Mesendoderm (in vitro differentiated cells): ENCODE data around the gene PTF1A.

Experiments
- DNase-seq: peaks from one replicate; pipeline ENCODE4 v3.0.0; 2013
- H2AK5ac ChIP-seq: 2 replicates; pipeline ENCODE4 v1.6.1; 2013; ENCODE audit warnings: low read length, inconsistent platforms
- H2BK120ac ChIP-seq: 2 replicates; pipeline ENCODE4 v1.6.1; 2013; ENCODE audit warnings: low read depth, mild to moderate bottlenecking, low read length, moderate library complexity, mixed read lengths
- H2BK15ac ChIP-seq: replicated peaks from 2 replicates; pipeline ENCODE4 v1.6.1; 2013; ENCODE audit warnings: low read depth, mild to moderate bottlenecking, moderate library complexity
- H2BK5ac ChIP-seq: 2 replicates; pipeline ENCODE4 v1.6.1; 2013; ENCODE audit warnings: low read length, inconsistent platforms
- H3K18ac ChIP-seq: 2 replicates; pipeline ENCODE4 v1.6.1; 2013; ENCODE audit warnings: mild to moderate bottlenecking, low read length, mixed read lengths
- H3K23ac ChIP-seq: one replicate; pipeline ENCODE4 v1.6.1; 2013; ENCODE audit warnings: low read length
- H3K27ac ChIP-seq: 2 replicates; pipeline ENCODE4 v1.5.1; 2013; ENCODE audit warnings: low read depth, mild to moderate bottlenecking, inconsistent platforms, low read length, moderate library complexity
- H3K27me3 ChIP-seq: 2 replicates; pipeline ENCODE4 v1.6.1; 2013; ENCODE audit warnings: low read length, control low read depth, mild to moderate bottlenecking, inconsistent platforms; ENCODE audit not compliant: insufficient read depth, poor library complexity
- H3K36me3 ChIP-seq: 2 replicates; pipeline ENCODE4 v1.6.1; 2013; ENCODE audit warnings: low read length, inconsistent platforms; ENCODE audit not compliant: control insufficient read depth, insufficient read depth
- H3K4ac ChIP-seq: one replicate; pipeline ENCODE4 v1.6.1; 2013; ENCODE audit warnings: low read depth, mild to moderate bottlenecking, low read length, moderate library complexity
- H3K4me1 ChIP-seq: 2 replicates; pipeline ENCODE4 v1.6.1; 2013; ENCODE audit warnings: low read depth, low read length, inconsistent platforms; ENCODE audit not compliant: control insufficient read depth
- H3K4me2 ChIP-seq: 2 replicates; pipeline ENCODE4 v1.6.1; 2013; ENCODE audit warnings: low read length
- H3K4me3 ChIP-seq: 2 replicates; pipeline ENCODE4 v1.5.1; 2013; ENCODE audit warnings: mild to moderate bottlenecking, low read length
- H3K56ac ChIP-seq: one replicate; pipeline ENCODE4 v1.6.1; 2013; ENCODE audit warnings: low read length
- H3K79me1 ChIP-seq: 2 replicates; pipeline ENCODE4 v1.6.1; 2013; ENCODE audit warnings: low read length, inconsistent platforms
- H3K79me2 ChIP-seq: 2 replicates; pipeline ENCODE4 v1.6.1; 2013; ENCODE audit warnings: mild to moderate bottlenecking, low read length; ENCODE audit not compliant: control insufficient read depth, insufficient read depth
- H3K9ac ChIP-seq: 2 replicates; pipeline ENCODE4 v1.6.1; 2013; ENCODE audit warnings: low read length, inconsistent platforms
- H4K5ac ChIP-seq: one replicate; pipeline ENCODE4 v1.6.1; 2013; ENCODE audit warnings: low read length
- H4K8ac ChIP-seq: one replicate; pipeline ENCODE4 v1.6.1; 2013; ENCODE audit warnings: low read depth, mild to moderate bottlenecking, control low read depth, low read length, moderate library complexity
- whole genome bisulfite sequencing: extraction: QIAGEN DNeasy Blood & Tissue Kit; methylation state at CpG from one replicate; pipeline ENCODE4 v1.1.7; 2013; ENCODE audit warnings: low lambda C conversion rate, missing lambda C conversion rate; ENCODE audit not compliant: insufficient coverage; ENCODE audit errors: extremely low coverage; 5-methylcytosine and 5-hydroxymethylcytosine counted together

PTF1A gene

GRCh38 chr10:23174074-23174976 is 17.8 kb upstream of the PTF1A start:
- Histone ChIP-seq H3K23ac (no peak overlapping the region), H3K56ac (no peak overlapping the region), H2AK5ac (no peak overlapping the region), H3K36me3 (no peaks in the 10 kb centered on the region), H3K18ac (no peak overlapping the region), H2BK5ac (no peak overlapping the region), H3K27me3 (peaks cover 70% of the 10 kb centered on the region), H3K4me3 (no peak overlapping the region), H3K9ac (no peak overlapping the region), H3K4ac (no peak overlapping the region), H3K27ac (no peak overlapping the region), H3K79me1 (no peaks in the 10 kb centered on the region), H4K5ac (no peak overlapping the region), H3K4me2 (peak overlapping the region; percentile 56), H3K4me1 (no peaks in the 10 kb centered on the region), H4K8ac (no peak overlapping the region), H2BK120ac (no peak overlapping the region), H3K79me2 (no peaks in the 10 kb centered on the region), H2BK15ac (no peak overlapping the region)
- no peak for DNase-seq
- WGBS, result no CpG with 5 or more reads among the region's 88 CpGs

DNA sequence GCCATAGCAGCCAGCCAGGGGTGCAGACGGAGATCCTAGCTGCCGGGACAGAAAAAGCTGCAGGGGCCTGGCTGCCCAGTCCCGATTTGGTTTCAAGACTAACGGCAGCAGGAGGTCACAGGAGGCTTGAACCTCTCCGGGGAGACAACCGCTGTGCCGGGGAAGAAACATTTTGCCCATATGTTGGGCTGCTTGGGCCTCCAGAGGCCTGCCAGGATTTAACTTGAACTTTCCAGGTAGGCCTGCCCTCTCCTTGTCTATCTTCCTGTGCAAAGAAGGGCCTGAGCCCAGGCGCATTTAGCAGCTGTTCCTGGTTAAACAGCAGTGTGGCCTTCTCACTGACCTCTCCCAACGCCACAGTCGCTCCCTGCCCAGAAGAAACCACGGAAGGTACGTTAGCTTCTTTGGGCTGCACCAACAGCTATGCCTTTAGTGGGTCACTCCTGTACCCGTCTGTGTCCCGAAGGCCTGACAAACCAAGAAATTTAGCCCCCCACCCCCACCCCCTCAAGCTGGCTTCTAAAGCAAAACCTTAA is 17.1 kb upstream of the PTF1A start:
- no peak overlapping the region for H3K18ac ChIP-seq
- no peak overlapping the region for H3K27ac ChIP-seq
- H2BK5ac ChIP-seq, result no peak overlapping the region
- H3K79me2 ChIP-seq, result no peaks in the 10 kb centered on the region
- no peak overlapping the region for H4K5ac ChIP-seq
- no CpG with 5 or more reads among the region's 14 CpGs for WGBS
- peaks cover 68% of the 10 kb centered on the region for H3K27me3 ChIP-seq
- H3K56ac ChIP-seq, result no peak overlapping the region
- H2BK15ac ChIP-seq, result no peak overlapping the region
- no peak overlapping the region for H3K4me2 ChIP-seq
- no peak overlapping the region for H3K4me3 ChIP-seq
- no peak overlapping the region for H3K9ac ChIP-seq
- H2AK5ac ChIP-seq, result no peak overlapping the region
- H2BK120ac ChIP-seq, result no peak overlapping the region
- H3K23ac ChIP-seq, result no peak overlapping the region
- no peak overlapping the region for H3K4ac ChIP-seq
- H3K36me3 ChIP-seq, result no peaks in the 10 kb centered on the region
- H3K4me1 ChIP-seq, result no peaks in the 10 kb centered on the region
- DNase-seq, result no peak
- no peaks in the 10 kb centered on the region for H3K79me1 ChIP-seq
- H4K8ac ChIP-seq, result no peak overlapping the region

GRCh38 chr10:23186178-23186577 is 5.9 kb upstream of the PTF1A start:
- no peak for DNase-seq
- H3K27ac ChIP-seq, result no peak overlapping the region
- H3K4me1 ChIP-seq, result no peaks in the 10 kb centered on the region
- no peak overlapping the region for H3K4me3 ChIP-seq
- no peak overlapping the region for H2BK15ac ChIP-seq
- H3K23ac ChIP-seq, result no peak overlapping the region
- no peak overlapping the region for H3K56ac ChIP-seq
- H4K5ac ChIP-seq, result no peak overlapping the region
- H3K9ac ChIP-seq, result no peak overlapping the region
- no peak overlapping the region for H3K4me2 ChIP-seq
- H3K18ac ChIP-seq, result no peak overlapping the region
- no peaks in the 10 kb centered on the region for H3K36me3 ChIP-seq
- H3K79me1 ChIP-seq, result no peaks in the 10 kb centered on the region
- no peak overlapping the region for H4K8ac ChIP-seq
- no peak overlapping the region for H2BK5ac ChIP-seq
- H3K4ac ChIP-seq, result no peak overlapping the region
- no peak overlapping the region for H2AK5ac ChIP-seq
- whole genome bisulfite sequencing, result no CpG with 5 or more reads among the region's 7 CpGs
- H3K79me2 ChIP-seq, result no peaks in the 10 kb centered on the region
- H2BK120ac ChIP-seq, result no peak overlapping the region
- H3K27me3 ChIP-seq, result peaks cover 37% of the 10 kb centered on the region

GRCh38 chr10:23186697-23187096 is 5.4 kb upstream of the PTF1A start:
- H2BK120ac ChIP-seq, result no peak overlapping the region
- no peak overlapping the region for H3K9ac ChIP-seq
- no peaks in the 10 kb centered on the region for H3K4me1 ChIP-seq
- no peak for DNase-seq
- no CpG with 5 or more reads among the region's 5 CpGs for WGBS
- H3K27me3 ChIP-seq, result peaks cover 43% of the 10 kb centered on the region
- no peak overlapping the region for H2BK15ac ChIP-seq
- no peak overlapping the region for H2AK5ac ChIP-seq
- H4K8ac ChIP-seq, result no peak overlapping the region
- H3K4ac ChIP-seq, result no peak overlapping the region
- H3K56ac ChIP-seq, result no peak overlapping the region
- no peak overlapping the region for H3K4me2 ChIP-seq
- H3K27ac ChIP-seq, result no peak overlapping the region
- H3K4me3 ChIP-seq, result no peak overlapping the region
- no peak overlapping the region for H4K5ac ChIP-seq
- H3K36me3 ChIP-seq, result no peaks in the 10 kb centered on the region
- no peaks in the 10 kb centered on the region for H3K79me1 ChIP-seq
- H2BK5ac ChIP-seq, result no peak overlapping the region
- H3K18ac ChIP-seq, result no peak overlapping the region
- no peaks in the 10 kb centered on the region for H3K79me2 ChIP-seq
- no peak overlapping the region for H3K23ac ChIP-seq

GRCh38 chr10:23187155-23187554 is 5.0 kb upstream of the PTF1A start:
- no peaks in the 10 kb centered on the region for H3K79me2 ChIP-seq
- H3K4me2 ChIP-seq, result no peak overlapping the region
- no peak overlapping the region for H2BK5ac ChIP-seq
- no peak overlapping the region for H2BK120ac ChIP-seq
- no peak for DNase-seq
- no peak overlapping the region for H3K56ac ChIP-seq
- no peaks in the 10 kb centered on the region for H3K4me1 ChIP-seq
- no peak overlapping the region for H2AK5ac ChIP-seq
- no peak overlapping the region for H3K18ac ChIP-seq
- peaks cover 47% of the 10 kb centered on the region for H3K27me3 ChIP-seq
- no peak overlapping the region for H3K4me3 ChIP-seq
- H3K27ac ChIP-seq, result no peak overlapping the region
- H3K79me1 ChIP-seq, result no peaks in the 10 kb centered on the region
- H2BK15ac ChIP-seq, result no peak overlapping the region
- WGBS, result no CpG with 5 or more reads among the region's 1 CpG
- H3K23ac ChIP-seq, result no peak overlapping the region
- H3K9ac ChIP-seq, result no peak overlapping the region
- H3K36me3 ChIP-seq, result no peaks in the 10 kb centered on the region
- H4K5ac ChIP-seq, result no peak overlapping the region
- no peak overlapping the region for H3K4ac ChIP-seq
- no peak overlapping the region for H4K8ac ChIP-seq
